Naive thymus-derived CD4-positive, alpha-beta T cell (primary cell): Measurements from ENCODE around the gene TMC5. TPM values are rescaled to one million over a fixed set of nuclear protein-coding genes. Genes with fewer than 3 reads are reported as not detected.
"Not testable (repeated sequence)": the region's sequence is repeated elsewhere in the genome, so short reads cannot be mapped to it uniquely, and the experiment has no call there.

Source experiments
- ATAC-seq: fragments of 150-1000 bp; cut with Tn5 transposase; 2 replicates; pipeline ENCODE4 v1.10.0; 2021; ENCODE audit warnings: mild to moderate bottlenecking, moderate library complexity
- CTCF ChIA-PET: fragments of 350-600 bp; sonication (Branson Sonifier 250); formaldehyde crosslinking; loops from one replicate; lab custom pipeline; 2021; ENCODE audit warnings: antibody characterized with exemption; lab: Charles Lee
- POLR2A ChIA-PET: fragments of 350-600 bp; sonication (Branson Sonifier 250); formaldehyde crosslinking; loops from one replicate; lab custom pipeline; 2021; ENCODE audit warnings: antibody characterized with exemption, inconsistent platforms; lab: Charles Lee
- DNase-seq, 9 donors: peaks; one replicate each; pipeline versions ENCODE4 v3.0.0 to v3.0.0-alpha.2; 2020 to 2022; ENCODE audit warnings: mixed read lengths in 1 of 9
- H3K27ac ChIP-seq: one replicate; pipeline ENCODE4 v1.7.0; 2013; ENCODE audit warnings: mild to moderate bottlenecking, low read depth, low read length, moderate library complexity
- H3K27me3 ChIP-seq, 2 donors: one replicate each; pipeline ENCODE4 v1.7.0; 2013; ENCODE audit warnings: low read length in 2 of 2, mild to moderate bottlenecking in 2 of 2, moderate library complexity in 2 of 2; ENCODE audit not compliant: control insufficient read depth in 2 of 2, insufficient read depth in 2 of 2
- H3K36me3 ChIP-seq, 3 experiments: 1 replicate in 2 of 3; 2 replicates in 1 of 3; pipeline ENCODE4 v1.7.0; 2013; ENCODE audit warnings: low read length in 3 of 3, mild to moderate bottlenecking in 3 of 3, moderate library complexity in 1 of 3; ENCODE audit not compliant: insufficient read depth in 3 of 3, control insufficient read depth in 2 of 3
- H3K4me1 ChIP-seq, 2 donors: one replicate each; pipeline ENCODE4 v1.7.0; 2013; ENCODE audit warnings: low read length in 2 of 2, mild to moderate bottlenecking in 2 of 2, moderate library complexity in 1 of 2; ENCODE audit not compliant: control insufficient read depth in 2 of 2, insufficient read depth in 2 of 2
- H3K4me3 ChIP-seq: 2 replicates; pipeline ENCODE4 v1.7.0; 2013; ENCODE audit warnings: mild to moderate bottlenecking, low read length
- H3K9me3 ChIP-seq, 3 experiments: 1 replicate in 2 of 3; 2 replicates in 1 of 3; pipeline ENCODE4 v1.7.0; 2013; ENCODE audit warnings: low read length in 3 of 3; ENCODE audit not compliant: control insufficient read depth in 2 of 3
- H3K27ac Mint-ChIP-seq, 9 donors: one replicate each; pipeline ENCODE4 v1.8.0; 2020 to 2022; ENCODE audit warnings: mixed read lengths in 9 of 9, mild to moderate bottlenecking in 8 of 9, moderate library complexity in 5 of 9, inconsistent platforms in 2 of 9
- H3K27me3 Mint-ChIP-seq, 5 donors: one replicate each; pipeline ENCODE4 v1.8.0; 2021 to 2022; ENCODE audit warnings: mixed read lengths in 5 of 5, mild to moderate bottlenecking in 1 of 5
- H3K36me3 Mint-ChIP-seq, 5 donors: one replicate each; pipeline ENCODE4 v1.8.0; 2020 to 2022; ENCODE audit warnings: mixed read lengths in 5 of 5, mild to moderate bottlenecking in 3 of 5, inconsistent platforms in 1 of 5
- H3K4me1 Mint-ChIP-seq, 7 donors: one replicate each; pipeline ENCODE4 v1.8.0; 2020 to 2022; ENCODE audit warnings: mixed read lengths in 7 of 7, mild to moderate bottlenecking in 3 of 7, inconsistent platforms in 1 of 7
- H3K4me3 Mint-ChIP-seq, 10 donors: one replicate each; pipeline ENCODE4 v1.8.0; 2020 to 2022; ENCODE audit warnings: mild to moderate bottlenecking in 10 of 10, mixed read lengths in 10 of 10, moderate library complexity in 6 of 10, inconsistent platforms in 2 of 10
- H3K9me3 Mint-ChIP-seq, 11 donors: one replicate each; pipeline ENCODE4 v1.8.0; 2020 to 2022; ENCODE audit warnings: mixed read lengths in 11 of 11, mild to moderate bottlenecking in 4 of 11, inconsistent platforms in 1 of 11, moderate library complexity in 1 of 11
- intact Hi-C, 2 donors: fragments of 100-400 bp; cut with micrococcal nuclease; formaldehyde crosslinking; loops; one replicate each; pipeline ENCODE4 v1.15.1; 2023
- polyA plus RNA-seq, 2 donors: library from polyadenylated mRNA; unstranded; fragments of 300-500 nt; fragmentation: Illumina TruSeq; gene quantifications; one replicate each; pipeline ENCODE4 v1.2.3, GENCODE V29; 2021
- total RNA-seq, 6 experiments: library from RNA in 5 of 6; stranded (reverse) in 5 of 6; gene quantifications; 1 replicate in 5 of 6; 2 replicates in 1 of 6; pipeline ENCODE4 v1.2.3 and lab custom pipeline; 2021 to 2026

TMC5 gene
- total and polyA plus RNA-seq, 7 experiments from 2014 or later: not detected

GRCh38 chr16:19528666-19529065 is 111.0 kb downstream of the TMC5 start:
- ChIA-PET CTCF (no interaction called here), POLR2A (no interaction called here)
- peaks cover 0 to 21% (median 4%) of the 10 kb centered on the region in 3 experiments for H3K36me3 ChIP-seq
- no peaks in the 10 kb centered on the region for H3K9me3 ChIP-seq
- ATAC-seq (no peak), DNase-seq (no peak)
- no peaks in the 10 kb centered on the region for H3K27me3 ChIP-seq
- Mint-ChIP-seq H3K9me3 (no peaks in the 10 kb centered on the region), H3K4me1 (peaks cover 13 to 35% (median 19%) of the 10 kb centered on the region in 7 donors), H3K27me3 (no peaks in the 10 kb centered on the region), H3K36me3 (peaks cover 2 to 26% (median 17%) of the 10 kb centered on the region in 5 donors), H3K4me3 (no peak overlapping the region), H3K27ac (no peak overlapping the region)
- intact Hi-C loops: loop anchor here in 1 of 2 donors (10.0 kb wide), 1 partner anchor 1976 kb away; no protein-coding TSS in a partner anchor
- no peak overlapping the region for H3K27ac ChIP-seq
- no peak overlapping the region for H3K4me3 ChIP-seq
- peaks cover 0 to 10% of the 10 kb centered on the region in 2 donors for H3K4me1 ChIP-seq

- H3K4me1 Mint-ChIP-seq: peaks cover 0 to 14% (median 0%) of the 10 kb centered on the region in 7 donors
- peaks cover 0 to 45% (median 21%) of the 10 kb centered on the region in 5 donors for H3K36me3 Mint-ChIP-seq
- no peaks in the 10 kb centered on the region for H3K9me3 Mint-ChIP-seq
- Histone ChIP-seq H3K36me3 (peaks cover 0 to 26% (median 8%) of the 10 kb centered on the region in 3 experiments), H3K9me3 (no peaks in the 10 kb centered on the region), H3K4me1 (no peaks in the 10 kb centered on the region), H3K4me3 (no peak overlapping the region), H3K27ac (no peak overlapping the region), H3K27me3 (no peaks in the 10 kb centered on the region)
- no peak for DNase-seq
- H3K4me3 Mint-ChIP-seq: no peak overlapping the region
- H3K27me3 Mint-ChIP-seq: no peaks in the 10 kb centered on the region
- CTCF ChIA-PET: no interaction called here
- intact Hi-C loops: no loop called here
- H3K27ac Mint-ChIP-seq: no peak overlapping the region
- POLR2A ChIA-PET: no interaction called here
- no peak for ATAC-seq
Measured at GRCh38 chr16:19532601-19533000, 114.9 kb downstream of the TMC5 start.

- no peak overlapping the region for H3K27ac Mint-ChIP-seq
- ATAC-seq (no peak), DNase-seq (no peak)
- ChIA-PET POLR2A (no interaction called here), CTCF (no interaction called here)
- Histone ChIP-seq H3K27ac (no peak overlapping the region), H3K4me1 (no peaks in the 10 kb centered on the region), H3K27me3 (no peaks in the 10 kb centered on the region), H3K36me3 (peaks cover 0 to 24% (median 3%) of the 10 kb centered on the region in 3 experiments), H3K9me3 (no peaks in the 10 kb centered on the region), H3K4me3 (no peak overlapping the region)
- no peak overlapping the region for H3K4me3 Mint-ChIP-seq
- intact Hi-C loops: no loop called here
- peaks cover 0 to 1% (median 0%) of the 10 kb centered on the region in 11 donors for H3K9me3 Mint-ChIP-seq
- peaks cover 8 to 63% (median 44%) of the 10 kb centered on the region in 5 donors for H3K36me3 Mint-ChIP-seq
- peaks cover 0 to 14% (median 0%) of the 10 kb centered on the region in 7 donors for H3K4me1 Mint-ChIP-seq
- H3K27me3 Mint-ChIP-seq: no peaks in the 10 kb centered on the region
Measured at GRCh38 chr16:19540241-19540970, 122.7 kb downstream of the TMC5 start.

GRCh38 chr16:19542138-19542821 is 124.6 kb downstream of the TMC5 start:
- H3K36me3 ChIP-seq: peaks cover 0 to 14% (median 0%) of the 10 kb centered on the region in 3 experiments
- POLR2A ChIA-PET: no interaction called here
- H3K36me3 Mint-ChIP-seq: peaks cover 8 to 45% (median 34%) of the 10 kb centered on the region in 5 donors

GRCh38 chr16:19543278-19543996 is 125.8 kb downstream of the TMC5 start:
- H3K4me1 ChIP-seq, ATAC-seq, H3K9me3 Mint-ChIP-seq, DNase-seq, H3K27me3 Mint-ChIP-seq, H3K4me3 Mint-ChIP-seq, POLR2A ChIA-PET, H3K27ac ChIP-seq, H3K4me3 ChIP-seq, H3K9me3 ChIP-seq, intact Hi-C loops, H3K27ac Mint-ChIP-seq, H3K27me3 ChIP-seq: not testable (repeated sequence)
- CTCF ChIA-PET: interaction anchor here (1.1 kb wide), 1 partner anchor 364 kb away, joined by 3 read pairs; no protein-coding TSS in a partner anchor
- peaks cover 8 to 44% (median 33%) of the 10 kb centered on the region in 5 donors for H3K36me3 Mint-ChIP-seq
- H3K4me1 Mint-ChIP-seq: peaks cover 0 to 14% (median 0%) of the 10 kb centered on the region in 7 donors
- peaks cover 0 to 14% (median 0%) of the 10 kb centered on the region in 3 experiments for H3K36me3 ChIP-seq

More at GRCh38 chr16:19542138-19542821, 124.6 kb downstream of the TMC5 start:
- H3K4me1 ChIP-seq: no peaks in the 10 kb centered on the region
- peaks cover 0 to 1% (median 0%) of the 10 kb centered on the region in 11 donors for H3K9me3 Mint-ChIP-seq
- intact Hi-C loops: no loop called here
- no peak overlapping the region for H3K27ac Mint-ChIP-seq
- no peak overlapping the region for H3K4me3 Mint-ChIP-seq
- ATAC-seq (no peak), DNase-seq (no peak)
- H3K27me3 Mint-ChIP-seq: no peaks in the 10 kb centered on the region
- no peak overlapping the region for H3K4me3 ChIP-seq
- no peaks in the 10 kb centered on the region for H3K27me3 ChIP-seq
- H3K4me1 Mint-ChIP-seq: peaks cover 0 to 14% (median 0%) of the 10 kb centered on the region in 7 donors
- no peak overlapping the region for H3K27ac ChIP-seq
- no peaks in the 10 kb centered on the region for H3K9me3 ChIP-seq
- CTCF ChIA-PET: interaction anchor here (1.1 kb wide), 1 partner anchor 365 kb away, joined by 3 read pairs; no protein-coding TSS in a partner anchor

- DNase-seq (no peak), ATAC-seq (no peak)
- H3K9me3 ChIP-seq: no peaks in the 10 kb centered on the region
- peaks cover 0 to 14% (median 0%) of the 10 kb centered on the region in 7 donors for H3K4me1 Mint-ChIP-seq
- intact Hi-C loops: no loop called here
- CTCF ChIA-PET: interaction anchor here (0.6 kb wide), 1 partner anchor 17 kb away, joined by 7 read pairs; no protein-coding TSS in a partner anchor
- H3K36me3 ChIP-seq: peaks cover 0 to 7% (median 0%) of the 10 kb centered on the region in 3 experiments
- no peak overlapping the region for H3K27ac ChIP-seq
- H3K27me3 Mint-ChIP-seq: no peaks in the 10 kb centered on the region
- peaks cover 0 to 1% (median 0%) of the 10 kb centered on the region in 11 donors for H3K9me3 Mint-ChIP-seq
- no peaks in the 10 kb centered on the region for H3K4me1 ChIP-seq
- POLR2A ChIA-PET: interaction anchor here (1.3 to 1.8 kb wide), 2 partner anchors 23 to 170 kb away, joined by 3 to 5 read pairs; partner anchors contain the start of genes IQCK and KNOP1
- H3K27me3 ChIP-seq: no peaks in the 10 kb centered on the region
- no peak overlapping the region for H3K4me3 ChIP-seq
- H3K4me3 Mint-ChIP-seq: no peak overlapping the region
- H3K27ac Mint-ChIP-seq: no peak overlapping the region
- peaks cover 4 to 17% (median 15%) of the 10 kb centered on the region in 5 donors for H3K36me3 Mint-ChIP-seq
Measured at GRCh38 chr16:19548144-19548543, 130.5 kb downstream of the TMC5 start.
